ENCODE results near the gene GALNT2.

DNA sequence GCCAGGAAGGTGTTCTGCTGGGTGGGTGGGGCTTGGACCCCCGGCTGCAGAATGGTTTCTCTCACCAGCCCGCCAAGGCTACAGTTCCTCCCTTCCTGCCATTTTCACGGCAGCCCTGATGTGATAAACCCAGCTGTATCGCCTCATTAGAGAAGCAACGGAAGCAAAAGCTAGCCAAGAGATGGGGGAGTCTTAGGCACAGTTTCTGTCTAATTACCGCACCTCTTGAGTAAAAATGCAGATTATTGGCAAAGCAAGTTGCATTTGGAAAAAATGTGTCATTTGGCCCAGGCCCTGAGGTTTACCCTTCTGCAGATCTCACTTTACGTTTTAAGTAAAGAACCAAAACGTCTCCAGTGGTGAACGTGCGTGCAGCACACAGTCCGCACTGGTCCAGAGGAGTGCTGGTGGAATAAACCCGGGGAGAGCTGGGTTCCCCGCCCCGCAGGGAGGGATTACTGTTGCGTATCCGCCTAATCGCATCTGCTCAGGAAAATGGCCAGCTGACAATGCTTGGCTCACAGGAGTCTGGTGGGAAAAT is 109.9 kb downstream of the GALNT2 start:
- TF ChIP-seq CTCF (IDR thresholded peaks at IDR 0.05; ENCODE audit: poor library complexity), result no peak
- no peak for TF ChIP-seq EZH2 (IDR thresholded peaks at IDR 0.05; ENCODE audit: borderline replicate concordance)
